Measurements from ENCODE around the gene ALDH18A1.

The ALDH18A1 gene

GRCh38 chr10:95651346-95652060 is 5.0 kb downstream of the ALDH18A1 start:
- Histone ChIP-seq H3K27me3 (no peaks in the 10 kb centered on the region), H3K36me3 (peaks cover 69% of the 10 kb centered on the region), H3K4me3 (no peak overlapping the region), H3K4me2 (no peak overlapping the region), H3K9me3 (peaks cover 23% of the 10 kb centered on the region), H3K27ac (no peak overlapping the region), H3K9ac (no peak overlapping the region), H3K4me1 (peaks cover 29% of the 10 kb centered on the region), H4K20me1 (peaks cover 58% of the 10 kb centered on the region)
- no peak for TF ChIP-seq Cebpa-rat (IDR thresholded peaks at IDR 0.05)

GRCh38 chr10:95650232-95650631 is 6.3 kb downstream of the ALDH18A1 start:
- Histone ChIP-seq H3K27ac (no peak overlapping the region), H3K9ac (no peak overlapping the region), H3K4me1 (peaks cover 24% of the 10 kb centered on the region), H3K4me2 (peak overlapping the region; percentile 19), H4K20me1 (peaks cover 68% of the 10 kb centered on the region), H3K27me3 (no peaks in the 10 kb centered on the region), H3K4me3 (no peak overlapping the region), H3K9me3 (peaks cover 23% of the 10 kb centered on the region), H3K36me3 (peaks cover 82% of the 10 kb centered on the region)
- no peak for TF ChIP-seq Cebpa-rat (IDR thresholded peaks at IDR 0.05)

GRCh38 chr10:95648138-95648537 is 8.4 kb downstream of the ALDH18A1 start:
- H3K4me2 ChIP-seq: no peak overlapping the region
- H3K9ac ChIP-seq: no peak overlapping the region
- H3K36me3 ChIP-seq: peaks cover 97% of the 10 kb centered on the region
- no peak overlapping the region for H3K4me3 ChIP-seq
- H4K20me1 ChIP-seq: peaks cover 64% of the 10 kb centered on the region
- peaks cover 23% of the 10 kb centered on the region for H3K9me3 ChIP-seq
- H3K4me1 ChIP-seq: peaks cover 10% of the 10 kb centered on the region
- H3K27ac ChIP-seq: no peak overlapping the region
- no peak for TF ChIP-seq Cebpa-rat (IDR thresholded peaks at IDR 0.05)
- H3K27me3 ChIP-seq: no peaks in the 10 kb centered on the region

- peaks cover 63% of the 10 kb centered on the region for H4K20me1 ChIP-seq
These were observed 10.4 kb downstream of the ALDH18A1 start for GRCh38 chr10:95646160-95646559.

GRCh38 chr10:95644901-95645300 is 11.6 kb downstream of the ALDH18A1 start:
- H3K27me3 ChIP-seq: no peaks in the 10 kb centered on the region
- no peaks in the 10 kb centered on the region for H3K9me3 ChIP-seq
- H4K20me1 ChIP-seq: peaks cover 56% of the 10 kb centered on the region
- H3K9ac ChIP-seq: no peak overlapping the region
- H3K27ac ChIP-seq: no peak overlapping the region
- peaks cover 96% of the 10 kb centered on the region for H3K36me3 ChIP-seq
- no peaks in the 10 kb centered on the region for H3K4me1 ChIP-seq
- H3K4me2 ChIP-seq: no peak overlapping the region
- H3K4me3 ChIP-seq: no peak overlapping the region
- TF ChIP-seq Cebpa-rat (IDR thresholded peaks at IDR 0.05): no peak

More at GRCh38 chr10:95646160-95646559, 10.4 kb downstream of the ALDH18A1 start:
- H3K36me3 ChIP-seq: peaks cover 96% of the 10 kb centered on the region
- no peak overlapping the region for H3K4me2 ChIP-seq
- peaks cover 10% of the 10 kb centered on the region for H3K4me1 ChIP-seq
- no peak overlapping the region for H3K4me3 ChIP-seq
- H3K9ac ChIP-seq: no peak overlapping the region
- no peak overlapping the region for H3K27ac ChIP-seq
- H3K27me3 ChIP-seq: no peaks in the 10 kb centered on the region
- TF ChIP-seq Cebpa-rat (IDR thresholded peaks at IDR 0.05): no peak
- H3K9me3 ChIP-seq: peaks cover 5% of the 10 kb centered on the region

GRCh38 chr10:95640891-95641315 is 15.6 kb downstream of the ALDH18A1 start:
- Histone ChIP-seq H3K27ac (no peak overlapping the region), H4K20me1 (peaks cover 24% of the 10 kb centered on the region), H3K9ac (no peak overlapping the region), H3K4me2 (no peak overlapping the region), H3K27me3 (no peaks in the 10 kb centered on the region), H3K36me3 (peaks cover 94% of the 10 kb centered on the region), H3K4me1 (no peaks in the 10 kb centered on the region), H3K9me3 (no peaks in the 10 kb centered on the region), H3K4me3 (no peak overlapping the region)
- TF ChIP-seq Cebpa-rat (IDR thresholded peaks at IDR 0.05): no peak

- H3K27ac ChIP-seq: no peak overlapping the region
- no peak overlapping the region for H3K4me3 ChIP-seq
- H3K27me3 ChIP-seq: no peaks in the 10 kb centered on the region
- TF ChIP-seq Cebpa-rat (IDR thresholded peaks at IDR 0.05): no peak
- no peaks in the 10 kb centered on the region for H4K20me1 ChIP-seq
- peaks cover 98% of the 10 kb centered on the region for H3K36me3 ChIP-seq
- no peak overlapping the region for H3K9ac ChIP-seq
- H3K9me3 ChIP-seq: no peaks in the 10 kb centered on the region
- no peaks in the 10 kb centered on the region for H3K4me1 ChIP-seq
- H3K4me2 ChIP-seq: no peak overlapping the region
These were observed 18.6 kb downstream of the ALDH18A1 start for GRCh38 chr10:95637911-95638310.

- Histone ChIP-seq H3K4me3 (no peak overlapping the region), H3K36me3 (peaks cover 98% of the 10 kb centered on the region), H4K20me1 (no peaks in the 10 kb centered on the region), H3K27me3 (no peaks in the 10 kb centered on the region), H3K9me3 (no peaks in the 10 kb centered on the region), H3K27ac (no peak overlapping the region), H3K4me2 (no peak overlapping the region), H3K9ac (no peak overlapping the region), H3K4me1 (no peaks in the 10 kb centered on the region)
- TF ChIP-seq Cebpa-rat (IDR thresholded peaks at IDR 0.05): no peak
These were observed 19.4 kb downstream of the ALDH18A1 start for GRCh38 chr10:95637140-95637539.

- TF ChIP-seq Cebpa-rat (IDR thresholded peaks at IDR 0.05): no peak
- Histone ChIP-seq H3K27ac (no peak overlapping the region), H3K4me1 (no peaks in the 10 kb centered on the region), H3K9me3 (no peaks in the 10 kb centered on the region), H3K4me3 (no peak overlapping the region), H3K9ac (no peak overlapping the region), H4K20me1 (no peaks in the 10 kb centered on the region), H3K4me2 (no peak overlapping the region), H3K27me3 (no peaks in the 10 kb centered on the region), H3K36me3 (peaks cover 98% of the 10 kb centered on the region)
These were observed 21.2 kb downstream of the ALDH18A1 start for GRCh38 chr10:95635319-95635733.

- Histone ChIP-seq H3K4me1 (no peaks in the 10 kb centered on the region), H3K9ac (no peak overlapping the region), H3K4me3 (no peak overlapping the region), H3K27ac (no peak overlapping the region), H3K36me3 (peaks cover 100% of the 10 kb centered on the region), H3K27me3 (no peaks in the 10 kb centered on the region), H3K9me3 (no peaks in the 10 kb centered on the region), H4K20me1 (0 out of 2 replicates have a peak, but pooled peaks cover 5% of the 10 kb centered on the region), H3K4me2 (no peak overlapping the region)
- no peak for TF ChIP-seq Cebpa-rat (IDR thresholded peaks at IDR 0.05)
These were observed 27.7 kb downstream of the ALDH18A1 start for GRCh38 chr10:95628786-95629185.
